Right lobe of liver (tissue), 6 donors: Measurements from ENCODE around the gene ASL. TPM values are rescaled to one million over a fixed set of nuclear protein-coding genes. Genes with fewer than 3 reads are reported as not detected.

ENCODE experiments used
- ATAC-seq, 4 donors: fragments of 200-7000 bp; cut with Tn5 transposase; one replicate each; pipeline ENCODE4 v1.9.1; 2020; ENCODE audit warnings: mild to moderate bottlenecking in 4 of 4, moderate library complexity in 4 of 4
- DNase-seq, 3 donors: peaks; one replicate each; pipeline ENCODE4 v3.0.0-alpha.2; 2020
- H3K27ac ChIP-seq, 3 donors: fragments of 200-600 bp; one replicate each; pipeline ENCODE4 v1.8.0; 2022
- H3K27me3 ChIP-seq, 2 donors: fragments of 200-600 bp; one replicate each; pipeline ENCODE4 v1.8.0; 2022
- H3K36me3 ChIP-seq, 4 donors: fragments of 200-600 bp; sonication (generic) in 1 of 4; one replicate each; pipeline versions ENCODE4 v1.5.1 to v1.8.0; 2017 to 2022; ENCODE audit warnings: control low read depth in 1 of 4
- H3K4me1 ChIP-seq, 4 donors: fragments of 200-600 bp; sonication (generic) in 1 of 4; one replicate each; pipeline versions ENCODE4 v1.5.1 to v1.8.0; 2017 to 2022; ENCODE audit warnings: control low read depth in 1 of 4
- H3K4me3 ChIP-seq, 3 donors: fragments of 200-600 bp; one replicate each; pipeline ENCODE4 v1.8.0; 2022
- H3K9me3 ChIP-seq, 4 donors: fragments of 200-600 bp; sonication (generic) in 1 of 4; one replicate each; pipeline versions ENCODE4 v1.5.1 to v1.8.0; 2017 to 2022; ENCODE audit warnings: control low read depth in 1 of 4
- CTCF ChIP-seq, 4 donors: fragments of 200-600 bp in 3 of 4; fragments of 450-650 bp in 1 of 4; IDR thresholded peaks; one replicate each; pipeline versions ENCODE4 v1.5.1 to v1.8.0; 2016 to 2022; ENCODE audit warnings: antibody characterized with exemption in 4 of 4, mild to moderate bottlenecking in 2 of 4
- POLR2A ChIP-seq: fragments of 450-650 bp; IDR thresholded peaks from one replicate; pipeline ENCODE4 v1.6.1; 2017; ENCODE audit warnings: antibody characterized with exemption, mild to moderate bottlenecking
- WGBS: methylation state at CpG from one replicate; pipeline ENCODE4 v1.1.6; 2018; ENCODE audit warnings: low coverage, low lambda C conversion rate; ENCODE audit not compliant: insufficient coverage; ENCODE audit errors: missing lambda C conversion rate; 5-methylcytosine and 5-hydroxymethylcytosine counted together
- intact Hi-C, 2 donors: fragments of 100-400 bp; cut with DNase I; formaldehyde crosslinking; loops; one replicate each; pipeline versions ENCODE4 v1.11.2 to v1.14.1; 2022
- total RNA-seq, 6 experiments: library from RNA; depleted of rRNA in 2 of 6; stranded (reverse); fragments of >200 nt in 2 of 6; fragmentation: NEBNext Ultra II Directional in 3 of 6; extraction: Animal tissue kit (Norgen Biotek cat#: 25700) in 3 of 6; gene quantifications; one replicate each; pipeline versions ENCODE4 v1.1.0 to v1.2.4, GENCODE V29; 2016 to 2023
- donor health status: DM: no; HTN: yes; CAD: no.
- donor health status: DM: no; HTN: no; CAD: no.
- donor health status: DM: no; HTN: no; CAD: no.
- donor health status: DM: no; HTN: yes; CAD: no.
- donor health status: DM: no; HTN: yes; CAD: no.

Gene ASL
- total RNA-seq, 6 experiments from 2014 or later, result 161 to 356 (median 220) TPM

DNA sequence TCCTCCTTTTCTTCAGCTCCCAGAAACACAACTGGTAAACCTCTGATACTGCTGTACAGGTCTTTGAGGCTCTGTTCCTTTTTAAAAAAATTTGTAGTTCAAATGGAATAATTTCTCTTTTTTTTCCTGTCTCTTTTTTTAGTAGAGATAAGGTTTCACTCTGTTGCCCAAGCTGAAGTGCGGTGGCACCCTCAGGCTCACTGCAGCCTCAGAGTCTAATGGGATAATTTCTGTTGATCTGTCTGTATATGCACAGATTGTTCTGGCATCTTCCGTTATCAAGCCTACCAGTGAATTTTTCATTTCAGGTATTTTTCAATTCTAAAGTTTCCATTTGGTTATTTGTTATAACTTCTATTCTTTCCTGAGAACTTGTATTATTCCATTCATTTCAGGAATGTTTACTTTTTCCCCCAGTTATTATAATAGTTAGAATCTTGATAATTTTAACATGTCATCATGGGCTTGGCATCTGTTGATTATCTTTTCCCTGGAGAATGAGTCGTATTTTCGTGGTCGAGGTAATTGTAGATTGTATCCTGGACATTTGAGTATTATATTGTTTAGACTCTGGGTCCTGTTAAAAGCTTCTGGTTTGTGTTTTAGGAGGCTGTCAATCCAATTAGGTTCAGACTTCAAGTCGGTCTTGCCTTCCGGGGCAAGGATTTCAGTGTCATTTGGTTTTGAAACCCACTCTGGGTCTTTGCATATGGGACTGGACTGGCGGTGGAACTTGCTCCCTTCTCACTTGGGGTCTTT is 63.6 kb downstream of the ASL start:
- H3K4me3 ChIP-seq, result no peak overlapping the region
- DNase-seq (no peak), ATAC-seq (no peak)
- no peaks in the 10 kb centered on the region for H3K9me3 ChIP-seq
- intact Hi-C loops, result no loop called here
- TF ChIP-seq CTCF (IDR thresholded peaks at IDR 0.05) (no peak), POLR2A (no peak)
- no peaks in the 10 kb centered on the region for H3K27me3 ChIP-seq
- H3K36me3 ChIP-seq, result peaks cover 0 to 39% (median 5%) of the 10 kb centered on the region in 4 donors
- H3K4me1 ChIP-seq, result peaks cover 0 to 29% (median 14%) of the 10 kb centered on the region in 4 donors
- 65% methylated on average over 8 of the region's 8 CpGs for WGBS
- peak overlapping the region in 1 of 3 donors; percentile 93 for H3K27ac ChIP-seq

DNA sequence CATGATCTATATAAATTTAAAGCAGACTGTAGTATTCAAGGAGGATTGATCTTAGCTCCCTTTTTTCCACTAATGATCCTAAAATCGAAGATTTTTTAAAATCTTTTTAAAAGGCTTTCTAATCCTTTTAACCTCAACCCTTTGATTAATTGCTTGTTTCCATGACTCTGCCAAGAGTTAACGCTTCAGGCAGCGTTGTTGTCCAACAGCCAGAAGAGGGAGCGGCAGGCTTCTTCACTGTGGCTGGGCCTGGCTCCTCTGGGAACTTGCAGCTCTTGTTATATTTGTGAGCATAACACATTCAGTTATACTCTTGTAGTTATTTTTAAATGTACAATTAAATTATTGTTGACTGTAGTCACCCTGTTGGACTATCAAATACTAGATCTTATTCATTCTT is 65.3 kb downstream of the ASL start:
- Histone ChIP-seq H3K36me3 (peaks cover 0 to 23% (median 2%) of the 10 kb centered on the region in 4 donors), H3K4me1 (peaks cover 0 to 30% (median 15%) of the 10 kb centered on the region in 4 donors), H3K4me3 (no peak overlapping the region), H3K27ac (peak overlapping the region; percentile 85 to 98 (median 93)), H3K9me3 (no peaks in the 10 kb centered on the region), H3K27me3 (no peaks in the 10 kb centered on the region)
- TF ChIP-seq CTCF (IDR thresholded peaks at IDR 0.05) (peak; percentile 49 to 80 (median 68)), POLR2A (no peak)
- intact Hi-C loops, result no loop called here
- WGBS, result 30% methylated on average over 4 of the region's 4 CpGs
- ATAC-seq (peak; percentile 68 to 76 (median 72)), DNase-seq (peak; percentile 63 to 81 (median 72))

DNA sequence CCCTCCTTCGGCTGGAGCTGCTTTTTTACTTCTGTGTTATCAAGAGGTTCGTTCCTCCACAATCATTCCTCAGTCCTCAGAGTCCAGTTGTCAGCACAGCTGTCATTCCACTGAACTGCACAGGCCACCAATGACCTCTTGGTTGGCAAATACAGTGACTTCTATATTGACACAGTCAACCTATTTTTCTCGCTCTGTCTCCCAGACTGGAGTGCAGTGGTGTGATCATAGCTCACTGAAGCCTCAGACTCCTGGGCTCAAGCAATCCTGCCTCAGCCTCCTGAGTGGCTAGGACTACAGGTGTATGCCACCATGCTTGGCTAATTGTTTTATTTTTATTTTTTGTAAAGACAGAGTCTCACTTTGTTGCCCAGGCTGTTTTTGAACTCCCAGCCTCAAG is 66.7 kb downstream of the ASL start:
- no peak for TF ChIP-seq CTCF (IDR thresholded peaks at IDR 0.05)
- TF ChIP-seq POLR2A, result peak; percentile 69
- Histone ChIP-seq H3K36me3 (peaks cover 0 to 10% (median 1%) of the 10 kb centered on the region in 4 donors), H3K27ac (peak overlapping the region; percentile 85 to 98 (median 93)), H3K4me1 (peaks cover 0 to 44% (median 22%) of the 10 kb centered on the region in 4 donors), H3K4me3 (no peak overlapping the region), H3K9me3 (no peaks in the 10 kb centered on the region), H3K27me3 (no peaks in the 10 kb centered on the region)
- peak in 1 of 3 donors; percentile 73 for DNase-seq
- peak; percentile 86 to 92 (median 86) for ATAC-seq
- 40% methylated on average over 3 of the region's 3 CpGs for WGBS
- intact Hi-C loops, result no loop called here

GRCh38 chr7:66142996-66143395 is 67.4 kb downstream of the ASL start:
- Histone ChIP-seq H3K36me3 (peaks cover 0 to 4% (median 1%) of the 10 kb centered on the region in 4 donors), H3K27ac (peak overlapping the region; percentile 85 to 98 (median 93)), H3K4me3 (no peak overlapping the region), H3K9me3 (no peaks in the 10 kb centered on the region), H3K4me1 (peaks cover 0 to 51% (median 26%) of the 10 kb centered on the region in 4 donors), H3K27me3 (no peaks in the 10 kb centered on the region)
- DNase-seq (no peak), ATAC-seq (peak; percentile 50 to 73 (median 66))
- TF ChIP-seq CTCF (IDR thresholded peaks at IDR 0.05) (peak in 1 of 4 donors; percentile 11), POLR2A (no peak)
- intact Hi-C loops, result no loop called here
- 38% methylated on average over 5 of the region's 5 CpGs for WGBS

Other genes with a start within 250 kb of the ASL start
- gene VKORC1L1, start 202.7 kb upstream of the ASL start, total RNA-seq, result 10 to 100 TPM in 5 of 6 experiments, 1 to 10 TPM in 1; 9.2 to 26.1 (median 13.2) TPM
- gene GUSB, start 93.6 kb upstream of the ASL start, total RNA-seq, result 10 to 100 TPM; 49.1 to 87.2 (median 67.7) TPM
- 10 to 100 TPM; 17.2 to 38.0 (median 24.4) TPM for gene CRCP, start 39.0 kb downstream of the ASL start, total RNA-seq
- 10 to 100 TPM; 18.0 to 40.5 (median 26.3) TPM for gene TPST1, start 129.5 kb downstream of the ASL start, total RNA-seq